Left lung (tissue), 10 donors: Measurements from ENCODE around the gene CMTM6. TPM values are rescaled to one million over a fixed set of nuclear protein-coding genes. Genes with fewer than 3 reads are reported as not detected.
A peak's percentile ranks its signal among the peaks of the same experiment; 100 is the strongest.

Experiments
- ATAC-seq: fragments of 200-7000 bp; cut with Tn5 transposase; one replicate; pipeline ENCODE4 v1.9.1; 2020; ENCODE audit warnings: moderate library complexity
- DNase-seq, 4 donors: peaks; one replicate each; pipeline ENCODE4 v3.0.0-alpha.2; 2013 to 2020
- H3K27ac ChIP-seq, 2 donors: fragments of 200-600 bp; sonication (generic) in 1 of 2; one replicate each; pipeline versions ENCODE4 v1.5.0 to v1.8.0; 2020 to 2021
- H3K27me3 ChIP-seq, 2 donors: fragments of 200-600 bp; sonication (generic) in 1 of 2; one replicate each; pipeline versions ENCODE4 v1.5.0 to v1.8.0; 2020 to 2021
- H3K36me3 ChIP-seq, 2 donors: fragments of 200-600 bp; sonication (generic) in 1 of 2; one replicate each; pipeline versions ENCODE4 v1.5.0 to v1.8.0; 2020 to 2021
- H3K4me1 ChIP-seq, 2 donors: fragments of 200-600 bp; one replicate each; pipeline ENCODE4 v1.8.0; 2021
- H3K4me3 ChIP-seq, 2 donors: fragments of 200-600 bp; sonication (generic) in 1 of 2; one replicate each; pipeline versions ENCODE4 v1.5.0 to v1.8.0; 2020 to 2021; ENCODE audit warnings: mild to moderate bottlenecking in 1 of 2
- H3K9me3 ChIP-seq, 2 donors: fragments of 200-600 bp; sonication (generic) in 1 of 2; one replicate each; pipeline versions ENCODE4 v1.5.0 to v1.8.0; 2020 to 2021
- intact Hi-C, 2 donors: fragments of 100-400 bp; cut with DNase I; formaldehyde crosslinking; loops; one replicate each; pipeline versions ENCODE4 v1.11.2 to v1.14.2; 2022
- polyA plus RNA-seq, 6 donors: library from polyadenylated mRNA; unstranded; fragments of 120-200 nt; gene quantifications; one replicate each; pipeline ENCODE4 v1.2.1, GENCODE V29; 2013; ENCODE audit not compliant: insufficient read length in 6 of 6
- total RNA-seq, 2 donors: library from RNA; stranded (reverse); fragmentation: NEBNext Ultra II Directional; extraction: Animal tissue kit (Norgen Biotek cat#: 25700); gene quantifications; one replicate each; pipeline ENCODE4 v1.2.1, GENCODE V29; 2021
- TF ChIP-seq, protein P1 (sequence below), 2 donors: fragments of 200-600 bp; sonication (generic) in 1 of 2; IDR thresholded peaks; one replicate each; pipeline versions ENCODE4 v1.5.0 to v1.8.0; 2021; ENCODE audit warnings: antibody characterized with exemption in 2 of 2
- donor health status: DM: no; HTN: yes; CAD: no.
- donor health status: DM: no; HTN: no; CAD: no.

Gene CMTM6
- total and polyA plus RNA-seq, 8 donors, result 67.9 to 91.2 (median 75.0) TPM

GRCh38 chr3:32510075-32510724, 7.5 kb upstream of the CMTM6 start:
- TF ChIP-seq, protein P1, sequence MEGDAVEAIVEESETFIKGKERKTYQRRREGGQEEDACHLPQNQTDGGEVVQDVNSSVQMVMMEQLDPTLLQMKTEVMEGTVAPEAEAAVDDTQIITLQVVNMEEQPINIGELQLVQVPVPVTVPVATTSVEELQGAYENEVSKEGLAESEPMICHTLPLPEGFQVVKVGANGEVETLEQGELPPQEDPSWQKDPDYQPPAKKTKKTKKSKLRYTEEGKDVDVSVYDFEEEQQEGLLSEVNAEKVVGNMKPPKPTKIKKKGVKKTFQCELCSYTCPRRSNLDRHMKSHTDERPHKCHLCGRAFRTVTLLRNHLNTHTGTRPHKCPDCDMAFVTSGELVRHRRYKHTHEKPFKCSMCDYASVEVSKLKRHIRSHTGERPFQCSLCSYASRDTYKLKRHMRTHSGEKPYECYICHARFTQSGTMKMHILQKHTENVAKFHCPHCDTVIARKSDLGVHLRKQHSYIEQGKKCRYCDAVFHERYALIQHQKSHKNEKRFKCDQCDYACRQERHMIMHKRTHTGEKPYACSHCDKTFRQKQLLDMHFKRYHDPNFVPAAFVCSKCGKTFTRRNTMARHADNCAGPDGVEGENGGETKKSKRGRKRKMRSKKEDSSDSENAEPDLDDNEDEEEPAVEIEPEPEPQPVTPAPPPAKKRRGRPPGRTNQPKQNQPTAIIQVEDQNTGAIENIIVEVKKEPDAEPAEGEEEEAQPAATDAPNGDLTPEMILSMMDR (IDR thresholded peaks at IDR 0.05), result peak; percentile 54 to 63
- H3K27me3 ChIP-seq, result no peaks in the 10 kb centered on the region
- H3K4me3 ChIP-seq, result no peak overlapping the region
- no peaks in the 10 kb centered on the region for H3K4me1 ChIP-seq
- no peak overlapping the region for H3K27ac ChIP-seq
- intact Hi-C loops, result loop anchor here in 1 of 2 donors (5.0 kb wide), 1 partner anchor 157 kb away; no protein-coding TSS in a partner anchor
- no peaks in the 10 kb centered on the region for H3K36me3 ChIP-seq
- peak; percentile 98 for ATAC-seq
- peak in 3 of 4 donors; percentile 47 to 84 (median 62) for DNase-seq
- no peaks in the 10 kb centered on the region for H3K9me3 ChIP-seq

GRCh38 chr3:32508711-32509110, 6.1 kb upstream of the CMTM6 start:
- no peaks in the 10 kb centered on the region for H3K27me3 ChIP-seq
- intact Hi-C loops, result no loop called here
- DNase-seq, result peak in 2 of 4 donors; percentile 71 to 84
- H3K27ac ChIP-seq, result no peak overlapping the region
- no peak for ATAC-seq
- no peaks in the 10 kb centered on the region for H3K4me1 ChIP-seq
- TF ChIP-seq, protein P1 (IDR thresholded peaks at IDR 0.05), result no peak
- no peak overlapping the region for H3K4me3 ChIP-seq
- H3K9me3 ChIP-seq, result no peaks in the 10 kb centered on the region
- H3K36me3 ChIP-seq, result no peaks in the 10 kb centered on the region

GRCh38 chr3:32506466-32506865, 3.8 kb upstream of the CMTM6 start:
- DNase-seq (no peak), ATAC-seq (no peak)
- TF ChIP-seq, protein P1 (IDR thresholded peaks at IDR 0.05), result no peak
- intact Hi-C loops, result no loop called here
- Histone ChIP-seq H3K4me1 (peaks cover 0 to 8% of the 10 kb centered on the region in 2 donors), H3K36me3 (no peaks in the 10 kb centered on the region), H3K27ac (no peak overlapping the region), H3K4me3 (no peak overlapping the region), H3K27me3 (no peaks in the 10 kb centered on the region), H3K9me3 (no peaks in the 10 kb centered on the region)

DNA sequence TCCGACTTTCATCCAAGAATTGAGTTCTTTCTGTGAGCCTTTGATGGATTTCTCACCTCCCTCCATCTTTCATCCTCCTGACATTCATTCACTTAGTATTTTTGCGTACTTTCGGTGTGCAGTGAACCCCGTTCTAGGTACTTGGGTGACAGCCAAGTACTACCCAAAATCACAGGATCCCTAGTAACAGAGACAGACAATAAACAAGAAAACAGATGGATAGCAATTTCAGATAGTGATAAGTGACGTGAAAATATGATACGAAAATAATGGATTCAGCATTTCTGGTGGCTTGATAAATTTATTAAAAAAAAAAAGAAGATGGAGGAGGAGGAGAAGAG, 264 bp upstream of the CMTM6 start:
- peaks cover 10 to 43% of the 10 kb centered on the region in 2 donors for H3K4me1 ChIP-seq
- H3K4me3 ChIP-seq, result peak overlapping the region; percentile 93 to 96
- H3K27me3 ChIP-seq, result no peaks in the 10 kb centered on the region
- no peaks in the 10 kb centered on the region for H3K36me3 ChIP-seq
- H3K27ac ChIP-seq, result peak overlapping the region; percentile 94 to 100
- DNase-seq, result no peak
- intact Hi-C loops, result no loop called here
- ATAC-seq, result no peak
- TF ChIP-seq, protein P1 (IDR thresholded peaks at IDR 0.05), result no peak
- no peaks in the 10 kb centered on the region for H3K9me3 ChIP-seq

DNA sequence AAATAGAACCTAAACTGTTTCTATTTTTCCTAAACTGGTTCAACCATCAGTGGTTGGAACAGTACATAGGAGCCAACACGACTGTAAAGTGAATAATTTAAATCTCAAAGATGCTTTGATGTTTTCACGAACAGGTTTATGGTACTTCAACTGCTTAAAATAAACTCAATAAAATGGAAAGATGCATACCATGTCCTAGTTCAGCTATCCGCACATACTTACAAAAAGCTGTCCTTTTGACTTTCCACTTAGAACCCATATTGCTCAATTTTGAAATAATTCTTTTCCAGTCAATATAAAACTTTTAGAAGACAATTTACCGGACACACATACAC, 902 bp downstream of the CMTM6 start:
- peaks cover 11 to 49% of the 10 kb centered on the region in 2 donors for H3K4me1 ChIP-seq
- no peaks in the 10 kb centered on the region for H3K9me3 ChIP-seq
- H3K4me3 ChIP-seq, result peak overlapping the region; percentile 93 to 96
- no peaks in the 10 kb centered on the region for H3K27me3 ChIP-seq
- H3K27ac ChIP-seq, result peak overlapping the region; percentile 94 to 100
- no peaks in the 10 kb centered on the region for H3K36me3 ChIP-seq
- intact Hi-C loops, result no loop called here
- no peak for DNase-seq
- no peak for ATAC-seq
- TF ChIP-seq, protein P1 (IDR thresholded peaks at IDR 0.05), result no peak
